ENCODE measurements around the gene EID2B. TPM values are rescaled to one million over a fixed set of nuclear protein-coding genes. Genes with fewer than 3 reads are reported as not detected.
A peak's percentile ranks its signal among the peaks of the same experiment; 100 is the strongest.

The EID2B gene
- total and polyA plus RNA-seq, 2 of the 8 experiments (the other 6 are each of a cell fraction or from before 2014, with no cell fraction given), result 2.1 to 2.4 TPM

DNA sequence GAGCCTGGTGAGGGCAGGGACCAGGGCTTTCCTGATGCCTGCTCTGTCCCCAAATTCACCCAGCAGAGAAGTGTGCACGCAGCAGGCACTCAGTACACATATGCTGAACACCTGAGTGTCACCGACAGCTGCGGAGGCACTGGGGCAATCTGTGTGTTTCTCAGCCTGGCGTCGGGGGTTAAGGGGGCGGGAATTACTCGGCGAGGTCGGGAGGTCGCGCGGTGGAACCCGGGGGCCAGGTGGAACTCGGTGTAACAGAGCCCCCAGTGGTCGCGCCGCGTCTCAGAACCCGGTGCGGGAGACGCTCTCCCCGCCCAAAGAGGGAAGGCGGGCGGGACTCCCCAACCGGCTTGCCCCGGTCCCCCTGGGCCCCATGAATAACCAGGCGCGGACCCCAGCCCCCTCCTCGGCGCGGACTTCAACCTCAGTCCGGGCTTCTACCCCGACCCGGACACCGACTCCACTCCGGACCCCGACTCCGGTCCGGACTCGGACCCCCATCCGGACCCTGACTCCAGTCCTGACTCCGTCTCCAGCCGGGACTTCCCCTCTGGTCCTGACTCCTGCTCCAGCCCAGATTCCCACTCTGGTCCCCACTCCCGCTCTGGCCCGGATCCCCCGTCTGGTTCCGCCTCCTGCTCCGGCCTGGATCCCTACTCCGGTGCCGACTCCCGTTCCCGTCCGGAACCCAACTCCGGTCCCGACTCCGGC, 17.7 kb downstream of the EID2B start, which contains the start of gene SELENOV:
Gene SELENOV (plus strand): TSS at position 300 of the 711 bp plus-strand sequence. CDS start 74 bp downstream, at position 374.
- Histone ChIP-seq H2AK5ac (ENCODE audit: low read depth, low read length) (no peak within 1 kb of the TSS), H3K27me3 (replicated peaks in 1 of 4; ENCODE audit: control insufficient read depth in 3 of 4, extremely low read depth in 1 of 4, insufficient read depth in 3 of 4, low read length in 3 of 4) (peaks cover 0 to 2% (median 0%) of the 10 kb centered on the region in 4 experiments; a peak in 3 of 7 replicates), H2BK15ac (ENCODE audit: low read length) (0 out of 2 replicates have a peak within 1 kb of the TSS, but pooled peaks have one; percentile 72), H4K8ac (ENCODE audit: extremely low read depth, insufficient read depth, low read length) (peak within 1 kb of the TSS; percentile 22), H3K4ac (replicated peaks; ENCODE audit: insufficient read length, low read depth, low read length) (peak within 1 kb of the TSS; percentile 38), H4K91ac (replicated peaks; ENCODE audit: insufficient read length, low read length) (peak within 1 kb of the TSS; percentile 22), H2BK5ac (ENCODE audit: low read depth, low read length) (peak within 1 kb of the TSS; percentile 79; the same call in 1 of the 2 replicates), H2AFZ (ENCODE audit: low read length) (peak within 1 kb of the TSS; percentile 73), H4K5ac (ENCODE audit: insufficient read length, low read depth, low read length) (peak within 1 kb of the TSS; percentile 8), H3K56ac (replicated peaks; ENCODE audit: insufficient read length, low read depth, low read length) (peak within 1 kb of the TSS; percentile 36), H3K79me2 (ENCODE audit: control insufficient read depth in 1 of 2, insufficient read depth in 2 of 2, low read length in 2 of 2) (peaks cover 0 to 7% of the 10 kb centered on the region in 2 experiments; a peak in 3 of 4 replicates), H3K23me2 (ENCODE audit: low read depth, low read length) (peaks cover 10% of the 10 kb centered on the region; the same call in 1 of the 2 replicates), H3K23ac (ENCODE audit: insufficient read length) (no peak within 1 kb of the TSS), H3K9me3 (ENCODE audit: insufficient read depth in 2 of 2, low read depth in 1 of 2, low read length in 1 of 2) (no peaks in the 10 kb centered on the region), H2BK12ac (ENCODE audit: low read depth, low read length) (peak within 1 kb of the TSS; percentile 45; the same call in 1 of the 2 replicates), H3K4me1 (replicated peaks in 1 of 4; ENCODE audit: control insufficient read depth in 3 of 4, insufficient read depth in 4 of 4, low read length in 3 of 4) (peaks cover 0 to 10% (median 5%) of the 10 kb centered on the region in 4 experiments; a peak in 6 of 7 replicates), H3K36me3 (ENCODE audit: control insufficient read depth in 2 of 4, insufficient read depth in 4 of 4, low read length in 3 of 4) (0 out of 8 replicates have a peak, but pooled peaks cover 0 to under 1% (median 0%) of the 10 kb centered on the region in 4 experiments), H3K4me2 (ENCODE audit: insufficient read depth in 1 of 2, low read depth in 2 of 2, low read length in 2 of 2) (peak within 1 kb of the TSS; percentile 56 to 85), H3K79me1 (ENCODE audit: low read depth, low read length) (peaks cover 10% of the 10 kb centered on the region), H3K9ac (replicated peaks in 1 of 4; ENCODE audit: extremely low read depth in 1 of 4, low read depth in 3 of 4, low read length in 3 of 4) (peak within 1 kb of the TSS; percentile 61 to 77 (median 70)), H2BK20ac (ENCODE audit: low read length) (no peak within 1 kb of the TSS; the same call in 1 of the 2 replicates), H2BK120ac (replicated peaks; ENCODE audit: low read depth, low read length) (no peak within 1 kb of the TSS), H3K4me3 (ENCODE audit: extremely low read depth in 1 of 4, insufficient read depth in 2 of 4, low read depth in 3 of 4, low read length in 4 of 4) (peak within 1 kb of the TSS; percentile 76 to 95 (median 90)), H3K14ac (ENCODE audit: insufficient read length) (no peak within 1 kb of the TSS), H4K20me1 (replicated peaks in 1 of 2; ENCODE audit: control insufficient read depth in 1 of 2, insufficient read depth in 2 of 2, low read length in 2 of 2) (peaks cover 2 to 3% of the 10 kb centered on the region in 2 experiments), H3K18ac (ENCODE audit: extremely low read depth, low read length) (peak within 1 kb of the TSS; percentile 88), H3K27ac (ENCODE audit: low read depth, low read length) (peak within 1 kb of the TSS; percentile 61; the same call in 1 of the 2 replicates)
- peak in 1 of 2 experiments; percentile 91 for DNase-seq (ENCODE audit: low read depth in 1 of 2, low spot score in 2 of 2)
- FAIRE-seq, result no peak
- WGBS, 2 experiments (ENCODE audit: extremely low coverage in 1 of 2, insufficient coverage in 1 of 2, insufficient read length in 1 of 2, insufficient replicate concordance in 2 of 2, low coverage in 1 of 2, low lambda C conversion rate in 2 of 2, missing lambda C conversion rate in 1 of 2), result 2% methylated on average over 33 of the region's 56 CpGs; no CpG with 5 or more reads in 1 of the 2 experiments
- POLR2A ChIA-PET (ENCODE audit: partially characterized antibody), result interaction anchor here (0.6 to 4.2 kb wide), 25 partner anchors 8 to 123 kb away, joined by 3 to 24 read pairs (median 5); partner anchors contain the start of genes DLL3, EID2, MED29 and RPS16
- CTCF ChIA-PET (ENCODE audit: partially characterized antibody), result interaction anchor here (0.9 to 10.7 kb wide), 8 partner anchors 11 to 103 kb away, joined by 3 to 101 read pairs (median 5); partner anchors contain the start of genes EID2, EID2B and PLEKHG2
- peak; percentile 73 for TF ChIP-seq RFX5 (IDR thresholded peaks at IDR 0.05; ENCODE audit: borderline replicate concordance, low read depth, low read length)
- 0 out of 2 replicates have a peak, but pooled peaks have one; percentile 32 for TF ChIP-seq GTF2F1 (IDR thresholded peaks at IDR 0.05; ENCODE audit: borderline replicate concordance, low read depth, low read length)
- no peak for TF ChIP-seq SAP30 (IDR thresholded peaks at IDR 0.05; ENCODE audit: insufficient read depth, insufficient replicate concordance, low read length)
- peak; percentile 52; the same call in 1 of the 2 replicates for TF ChIP-seq CREB1 (IDR thresholded peaks at IDR 0.05)
- TF ChIP-seq BACH1 (IDR thresholded peaks at IDR 0.05; ENCODE audit: low read length), result peak; percentile 56
- peak in 1 of 2 experiments; percentile 65; a peak in 2 of 4 replicates for TF ChIP-seq HDAC2 (IDR thresholded peaks at IDR 0.05; ENCODE audit: borderline replicate concordance in 1 of 2, low read depth in 2 of 2, low read length in 2 of 2)
- TF ChIP-seq POLR2A (IDR thresholded peaks at IDR 0.05; ENCODE audit: control extremely low read depth in 1 of 2, low read depth in 2 of 2, low read length in 2 of 2), result peak in 1 of 2 experiments; percentile 60; a peak in 2 of 3 replicates
